Measurements from ENCODE around the gene CWC25. TPM values are rescaled to one million over a fixed set of nuclear protein-coding genes. Genes with fewer than 3 reads are reported as not detected.
A peak's percentile ranks its signal among the peaks of the same experiment; 100 is the strongest.

CWC25 gene
- polyA plus RNA-seq, 1 of the 3 experiments (the other 2 are of a cell fraction) = 15.6 TPM

DNA sequence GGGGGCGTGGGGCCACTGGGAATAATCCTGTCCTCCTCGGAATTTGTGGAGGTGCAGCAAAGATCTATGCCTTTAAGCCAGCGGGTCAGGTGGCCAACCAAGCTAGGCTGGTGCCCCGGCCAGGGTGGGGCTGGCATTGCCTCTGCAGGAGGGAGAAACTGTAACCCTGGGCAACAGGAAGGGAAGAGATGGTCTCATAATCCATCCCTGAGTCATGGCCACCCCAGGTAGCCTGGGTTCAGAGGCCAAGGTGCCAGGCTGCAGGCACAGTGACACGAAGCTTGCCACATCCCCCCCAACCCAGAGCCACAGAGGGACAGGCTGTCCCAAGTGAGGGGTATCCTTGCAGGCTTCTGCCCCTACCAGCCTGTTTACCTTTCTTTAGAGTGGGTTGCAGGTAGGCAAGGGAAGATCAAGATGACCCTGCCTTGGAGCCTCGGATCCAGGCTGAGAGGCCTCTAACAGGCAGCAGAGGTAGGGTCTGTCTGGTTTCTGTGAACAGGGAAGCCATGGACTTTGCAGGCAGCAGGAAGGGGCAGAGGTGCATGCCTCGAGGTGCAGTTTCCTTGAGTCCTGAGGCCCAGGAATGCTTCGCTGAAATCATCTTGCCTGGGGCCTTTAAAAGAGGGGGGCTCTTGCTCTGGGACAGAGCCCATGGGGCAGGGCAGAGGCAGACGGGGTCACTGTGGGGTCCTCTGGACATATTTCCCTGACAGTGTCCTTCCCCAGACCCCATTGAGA lies 48.7 kb upstream of the CWC25 start:
- 64% methylated on average over 9 of the region's 9 CpGs for WGBS (ENCODE audit: low lambda C conversion rate)
- Histone ChIP-seq H3K36me3 (replicated peaks in 1 of 2; ENCODE audit: control insufficient read depth in 1 of 2, insufficient read depth in 2 of 2, low read length in 1 of 2) (peaks cover 10 to 21% of the 10 kb centered on the region in 2 experiments), H3K27me3 (ENCODE audit: insufficient read depth) (no peaks in the 10 kb centered on the region), H3K4me3 (ENCODE audit: low read depth in 2 of 2, low read length in 1 of 2) (no peak overlapping the region; a peak in 1 of 4 replicates), H3F3A (replicated peaks; ENCODE audit: insufficient read depth) (peaks cover 17% of the 10 kb centered on the region), H4K20me1 (ENCODE audit: insufficient read depth) (peaks cover 76% of the 10 kb centered on the region), H3K27ac (ENCODE audit: low read depth in 2 of 2, low read length in 1 of 2) (no peak overlapping the region; a peak in 1 of 4 replicates), H2AFZ (ENCODE audit: low read depth) (no peak overlapping the region), H3K4me1 (ENCODE audit: control insufficient read depth in 1 of 2, insufficient read depth in 2 of 2, low read depth in 1 of 2, low read length in 1 of 2) (peaks cover 34 to 39% of the 10 kb centered on the region in 2 experiments; a peak in 3 of 4 replicates), H3K4me2 (peak overlapping the region; percentile 95), H3K9me3 (no peaks in the 10 kb centered on the region), H3K9ac (peak overlapping the region; percentile 31; the same call in 1 of the 2 replicates), H3K9me2 (no peaks in the 10 kb centered on the region), H3K79me2 (ENCODE audit: insufficient read depth) (peaks cover 89% of the 10 kb centered on the region)
- no peak for DNase-seq
- CTCF ChIA-PET = interaction anchor here (1.1 to 1.4 kb wide), 2 partner anchors 50 to 370 kb away, joined by 3 read pairs; no protein-coding TSS in a partner anchor
- TF ChIP-seq SIN3A (IDR thresholded peaks at IDR 0.05; ENCODE audit: borderline replicate concordance, low read depth, low read length) (no peak), CHD2 (IDR thresholded peaks at IDR 0.05; ENCODE audit: low read length, partially characterized antibody) (no peak), SMC3 (IDR thresholded peaks at IDR 0.05; ENCODE audit: low read depth, low read length) (no peak), JUND (IDR thresholded peaks at IDR 0.05) (no peak), FOXM1 (IDR thresholded peaks at IDR 0.05; ENCODE audit: low read depth) (no peak), EP300 (IDR thresholded peaks at IDR 0.05; ENCODE audit: borderline replicate concordance in 1 of 2, low read depth in 1 of 2, low read length in 1 of 2) (no peak), RXRA (IDR thresholded peaks at IDR 0.05; ENCODE audit: borderline replicate concordance, low read depth) (no peak), POLR2AphosphoS5 (IDR thresholded peaks at IDR 0.05; ENCODE audit: low read depth, low read length) (no peak), FOSL2 (IDR thresholded peaks at IDR 0.05; ENCODE audit: borderline replicate concordance, low read depth) (no peak), TEAD4 (IDR thresholded peaks at IDR 0.05; ENCODE audit: borderline replicate concordance, insufficient read depth) (no peak), MEF2A (IDR thresholded peaks at IDR 0.05; ENCODE audit: borderline replicate concordance, low read depth) (no peak), ELF1 (IDR thresholded peaks at IDR 0.05) (no peak), GABPA (IDR thresholded peaks at IDR 0.05; ENCODE audit: low read depth) (no peak), RAD21 (IDR thresholded peaks at IDR 0.05; ENCODE audit: low read length) (no peak), EZH2phosphoT487 (IDR thresholded peaks at IDR 0.05; ENCODE audit: borderline replicate concordance, low read depth) (no peak), TAF1 (IDR thresholded peaks at IDR 0.05; ENCODE audit: borderline replicate concordance, low read depth, low read length) (no peak), RCOR1 (IDR thresholded peaks at IDR 0.05; ENCODE audit: low read length) (no peak)
- TF ChIP-seq, protein P1, sequence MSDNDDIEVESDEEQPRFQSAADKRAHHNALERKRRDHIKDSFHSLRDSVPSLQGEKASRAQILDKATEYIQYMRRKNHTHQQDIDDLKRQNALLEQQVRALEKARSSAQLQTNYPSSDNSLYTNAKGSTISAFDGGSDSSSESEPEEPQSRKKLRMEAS (IDR thresholded peaks at IDR 0.05; ENCODE audit: low read depth) = no peak
- TF ChIP-seq, protein P2, sequence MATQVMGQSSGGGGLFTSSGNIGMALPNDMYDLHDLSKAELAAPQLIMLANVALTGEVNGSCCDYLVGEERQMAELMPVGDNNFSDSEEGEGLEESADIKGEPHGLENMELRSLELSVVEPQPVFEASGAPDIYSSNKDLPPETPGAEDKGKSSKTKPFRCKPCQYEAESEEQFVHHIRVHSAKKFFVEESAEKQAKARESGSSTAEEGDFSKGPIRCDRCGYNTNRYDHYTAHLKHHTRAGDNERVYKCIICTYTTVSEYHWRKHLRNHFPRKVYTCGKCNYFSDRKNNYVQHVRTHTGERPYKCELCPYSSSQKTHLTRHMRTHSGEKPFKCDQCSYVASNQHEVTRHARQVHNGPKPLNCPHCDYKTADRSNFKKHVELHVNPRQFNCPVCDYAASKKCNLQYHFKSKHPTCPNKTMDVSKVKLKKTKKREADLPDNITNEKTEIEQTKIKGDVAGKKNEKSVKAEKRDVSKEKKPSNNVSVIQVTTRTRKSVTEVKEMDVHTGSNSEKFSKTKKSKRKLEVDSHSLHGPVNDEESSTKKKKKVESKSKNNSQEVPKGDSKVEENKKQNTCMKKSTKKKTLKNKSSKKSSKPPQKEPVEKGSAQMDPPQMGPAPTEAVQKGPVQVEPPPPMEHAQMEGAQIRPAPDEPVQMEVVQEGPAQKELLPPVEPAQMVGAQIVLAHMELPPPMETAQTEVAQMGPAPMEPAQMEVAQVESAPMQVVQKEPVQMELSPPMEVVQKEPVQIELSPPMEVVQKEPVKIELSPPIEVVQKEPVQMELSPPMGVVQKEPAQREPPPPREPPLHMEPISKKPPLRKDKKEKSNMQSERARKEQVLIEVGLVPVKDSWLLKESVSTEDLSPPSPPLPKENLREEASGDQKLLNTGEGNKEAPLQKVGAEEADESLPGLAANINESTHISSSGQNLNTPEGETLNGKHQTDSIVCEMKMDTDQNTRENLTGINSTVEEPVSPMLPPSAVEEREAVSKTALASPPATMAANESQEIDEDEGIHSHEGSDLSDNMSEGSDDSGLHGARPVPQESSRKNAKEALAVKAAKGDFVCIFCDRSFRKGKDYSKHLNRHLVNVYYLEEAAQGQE (IDR thresholded peaks at IDR 0.05; ENCODE audit: low read depth, low read length) = no peak
- TF ChIP-seq, protein P3, sequence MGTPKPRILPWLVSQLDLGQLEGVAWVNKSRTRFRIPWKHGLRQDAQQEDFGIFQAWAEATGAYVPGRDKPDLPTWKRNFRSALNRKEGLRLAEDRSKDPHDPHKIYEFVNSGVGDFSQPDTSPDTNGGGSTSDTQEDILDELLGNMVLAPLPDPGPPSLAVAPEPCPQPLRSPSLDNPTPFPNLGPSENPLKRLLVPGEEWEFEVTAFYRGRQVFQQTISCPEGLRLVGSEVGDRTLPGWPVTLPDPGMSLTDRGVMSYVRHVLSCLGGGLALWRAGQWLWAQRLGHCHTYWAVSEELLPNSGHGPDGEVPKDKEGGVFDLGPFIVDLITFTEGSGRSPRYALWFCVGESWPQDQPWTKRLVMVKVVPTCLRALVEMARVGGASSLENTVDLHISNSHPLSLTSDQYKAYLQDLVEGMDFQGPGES (IDR thresholded peaks at IDR 0.05; ENCODE audit: low read depth, low read length) = no peak
- POLR2A ChIA-PET = no interaction called here

Data from SK-N-SH (cell line).